ENCODE measurements around the gene IGF1R.

The IGF1R gene

DNA sequence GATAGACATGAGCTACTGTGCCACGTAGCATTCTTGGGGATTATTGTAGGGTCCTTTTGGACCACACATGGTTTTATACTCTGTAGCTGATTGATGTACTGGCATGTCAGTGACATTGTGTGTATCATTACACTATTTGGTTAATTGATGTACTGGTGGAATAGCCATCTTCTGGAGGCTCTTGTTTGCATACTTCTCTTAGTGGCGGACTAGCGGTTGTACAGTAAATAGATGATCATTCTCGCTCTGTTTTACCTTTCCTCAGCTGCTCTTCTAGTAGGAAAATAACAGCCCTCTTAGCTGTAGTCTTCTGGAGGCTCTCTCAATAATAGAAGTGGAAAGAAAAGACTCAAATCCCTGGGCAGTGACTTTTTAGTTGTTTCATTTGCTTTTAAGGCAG, 24.8 kb downstream of the IGF1R start:
- no peak for DNase-seq

DNA sequence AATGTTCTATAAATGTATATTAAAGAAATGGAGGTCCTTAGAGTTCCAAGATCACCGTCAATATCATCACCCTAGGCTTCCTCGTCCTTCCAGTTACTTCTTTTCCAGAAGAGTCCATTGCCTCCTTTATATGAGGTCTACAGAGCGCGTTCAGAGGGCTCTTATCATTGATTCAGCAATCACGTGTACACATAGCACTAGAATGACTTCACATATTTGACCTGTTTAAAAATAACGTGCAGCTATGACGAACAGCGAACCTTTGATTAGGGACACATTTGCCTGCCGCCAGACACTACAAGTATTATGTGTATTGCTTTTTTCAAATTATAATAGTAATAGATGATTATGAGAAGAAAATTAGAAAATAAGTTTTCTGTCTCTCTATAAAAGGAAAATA, 26.0 kb downstream of the IGF1R start:
- DNase-seq: no peak

DNA sequence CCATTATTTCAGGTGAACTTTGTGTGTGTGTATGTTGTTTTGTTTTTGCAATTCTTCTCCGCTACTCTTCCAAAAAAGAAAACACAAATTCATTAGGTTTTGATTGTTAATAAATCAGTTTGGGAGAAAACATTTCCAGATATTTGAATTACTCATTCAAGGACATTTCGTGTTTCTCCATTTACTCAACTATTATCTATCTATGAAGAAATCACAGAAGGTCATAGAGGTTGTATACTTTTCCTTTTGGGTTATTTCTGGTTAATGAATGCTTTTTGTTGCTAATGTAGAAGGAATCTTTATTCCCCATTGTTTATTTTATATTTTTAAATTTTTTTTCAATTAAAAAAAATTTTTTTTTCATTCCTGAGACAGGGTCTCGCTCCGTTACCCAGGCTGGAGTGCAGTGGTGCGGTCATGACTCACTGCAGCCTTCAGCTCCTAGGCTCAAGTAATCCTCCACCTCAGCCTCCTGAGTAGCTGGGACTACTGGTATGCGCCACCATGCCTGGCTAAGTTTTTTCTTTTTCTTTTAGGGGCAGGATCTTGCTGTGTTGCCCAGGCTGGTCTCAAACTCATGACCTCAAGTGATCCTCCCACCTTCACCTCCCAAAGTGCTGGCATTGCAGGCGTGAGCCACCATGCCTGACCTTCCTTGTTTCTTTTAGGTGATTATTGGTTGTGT, 28.4 kb downstream of the IGF1R start:
- DNase-seq: no peak

DNA sequence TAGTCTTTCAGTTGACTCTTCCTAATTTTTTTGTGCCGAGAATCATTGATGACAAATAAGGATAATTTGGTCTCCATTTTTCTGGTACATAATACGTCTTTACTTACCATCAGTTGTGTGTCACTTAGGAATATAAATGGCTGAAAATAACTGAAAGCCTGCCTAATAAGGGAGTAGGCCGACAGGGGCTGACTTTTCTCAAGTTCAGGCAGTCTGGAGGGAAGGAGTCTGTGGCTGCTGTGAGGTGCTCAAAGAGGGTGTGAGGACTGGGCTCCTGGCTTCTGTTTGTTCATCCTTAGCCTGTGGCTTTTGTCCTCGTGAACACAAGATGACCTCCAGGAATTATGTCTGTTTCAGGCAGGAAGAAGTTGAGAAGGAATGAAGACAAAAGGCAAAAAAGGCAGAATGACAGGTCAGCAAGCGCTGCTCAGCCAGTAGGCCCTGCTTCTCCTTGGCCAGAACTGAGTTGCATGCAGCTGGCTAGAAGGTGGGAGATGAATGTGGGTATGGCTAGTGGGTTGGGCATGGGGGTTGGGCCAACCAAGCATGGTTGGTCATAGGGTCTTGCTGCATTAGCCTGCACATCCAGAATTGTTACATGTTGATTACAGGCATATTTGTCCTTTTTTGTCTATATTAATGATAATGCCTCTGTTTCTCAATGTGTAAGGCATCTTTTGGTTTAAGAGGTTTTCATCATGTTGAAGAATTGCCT, 29.2 kb downstream of the IGF1R start:
- no peak for DNase-seq

DNA sequence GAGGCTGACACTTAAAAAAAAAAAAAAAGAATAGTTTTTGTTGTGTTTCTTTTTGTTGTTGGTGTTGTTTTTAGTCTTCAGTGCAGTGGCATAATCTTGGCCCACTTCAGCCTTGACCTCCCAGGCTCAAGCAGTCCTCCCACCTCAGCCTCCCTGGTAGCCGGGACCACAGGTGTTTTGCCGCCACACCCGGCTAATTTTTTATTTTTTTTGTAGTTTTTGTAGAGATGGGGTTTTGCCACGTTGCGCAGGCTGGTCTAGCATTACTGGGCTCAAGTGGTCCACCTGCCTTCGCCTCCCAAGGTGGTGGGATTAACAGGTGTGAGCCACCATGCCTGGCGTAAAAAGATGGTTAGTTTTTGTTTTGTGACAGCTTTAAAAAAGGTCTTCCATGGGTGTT, 30.1 kb downstream of the IGF1R start:
- DNase-seq: no peak

DNA sequence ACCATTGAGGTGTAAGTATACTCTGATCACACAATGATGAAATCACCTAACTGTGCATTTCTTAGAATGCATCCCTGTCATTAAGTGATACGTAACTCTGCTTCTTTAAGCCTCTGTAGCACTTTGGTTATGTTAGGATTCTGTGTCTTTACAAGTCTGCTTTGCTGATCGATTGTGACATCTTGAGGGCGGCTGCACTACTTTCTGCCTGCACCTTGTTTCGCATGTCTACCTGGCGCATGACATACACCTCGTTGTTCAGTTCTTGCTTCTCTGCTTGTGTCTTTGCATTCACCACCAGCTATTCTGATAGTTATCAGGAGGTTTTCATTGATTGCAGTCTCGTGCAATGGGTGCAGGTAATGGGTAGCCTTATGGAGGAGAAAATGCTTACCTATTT, 32.7 kb downstream of the IGF1R start:
- no peak for DNase-seq

DNA sequence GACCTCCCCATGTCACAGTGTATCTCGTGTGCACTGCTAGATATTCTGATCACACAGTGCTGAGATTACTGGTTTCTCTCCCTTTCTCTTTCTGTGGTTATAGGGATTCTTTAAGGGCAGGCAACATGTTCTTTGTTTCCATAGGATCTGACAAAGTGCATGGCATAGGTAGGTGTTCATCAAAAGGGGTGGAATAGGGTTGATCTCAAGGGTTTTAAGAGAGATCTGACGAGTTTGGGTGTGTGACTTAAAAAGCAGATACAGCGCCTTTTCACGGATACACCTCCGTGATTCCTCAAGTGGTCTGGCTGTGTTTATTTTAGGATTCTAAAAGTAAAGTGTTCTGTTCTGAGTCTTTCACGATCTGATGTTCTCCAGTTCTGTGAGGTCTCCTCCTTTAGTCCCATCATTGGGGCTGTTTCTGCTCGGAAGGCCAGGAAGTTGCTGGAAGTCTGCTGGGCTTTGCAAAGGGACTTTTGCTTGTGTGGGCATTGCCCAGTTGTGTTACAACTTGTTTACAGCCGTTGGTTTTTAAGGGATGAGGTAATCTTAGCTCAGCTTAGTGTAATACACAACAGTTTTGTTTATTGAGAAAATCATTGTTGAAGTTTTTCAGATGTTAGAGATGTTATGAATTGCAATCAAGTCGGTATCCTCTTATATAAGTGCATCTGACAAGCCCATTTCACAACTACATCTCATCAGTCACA, 34.8 kb downstream of the IGF1R start:
- peak; percentile 13 for DNase-seq

DNA sequence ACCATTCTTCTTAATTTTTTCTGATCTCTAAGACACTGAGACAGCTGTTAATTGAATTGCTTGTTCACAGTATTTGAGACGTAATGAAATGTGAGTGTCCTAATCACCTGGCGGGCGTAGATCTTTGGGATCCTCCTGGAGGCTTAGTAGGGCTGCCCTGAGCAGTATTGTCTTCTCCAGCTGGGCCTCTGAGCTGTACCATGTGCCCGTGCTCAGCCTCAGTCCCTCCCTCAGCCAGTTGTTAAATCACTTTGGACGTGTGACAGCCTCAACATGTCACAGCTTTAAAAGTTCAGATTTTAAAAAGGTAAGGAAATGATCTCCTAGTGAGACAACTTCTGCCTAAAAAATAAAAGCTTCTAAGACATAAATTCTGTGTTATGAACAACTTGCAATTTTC, 35.5 kb downstream of the IGF1R start:
- no peak for DNase-seq

DNA sequence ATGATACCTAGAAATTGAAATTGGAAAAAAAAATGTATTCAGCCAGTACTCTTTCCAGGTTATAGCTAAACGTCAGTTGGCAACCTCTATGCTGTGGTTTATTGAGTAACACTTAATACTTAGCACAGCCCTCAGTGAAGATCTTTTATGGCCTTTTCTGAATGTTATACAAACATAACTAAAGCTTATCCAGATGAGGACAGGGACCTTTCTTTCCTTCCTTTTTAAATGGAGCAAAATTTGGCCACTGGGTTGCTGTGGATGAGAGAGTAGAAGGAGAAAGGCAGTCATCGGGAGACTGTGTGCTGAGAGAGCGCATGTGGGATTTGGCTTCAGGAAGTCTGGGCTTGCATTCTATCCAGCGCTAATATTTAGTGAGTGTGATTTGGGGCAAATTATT, 36.1 kb downstream of the IGF1R start:
- no peak for DNase-seq

DNA sequence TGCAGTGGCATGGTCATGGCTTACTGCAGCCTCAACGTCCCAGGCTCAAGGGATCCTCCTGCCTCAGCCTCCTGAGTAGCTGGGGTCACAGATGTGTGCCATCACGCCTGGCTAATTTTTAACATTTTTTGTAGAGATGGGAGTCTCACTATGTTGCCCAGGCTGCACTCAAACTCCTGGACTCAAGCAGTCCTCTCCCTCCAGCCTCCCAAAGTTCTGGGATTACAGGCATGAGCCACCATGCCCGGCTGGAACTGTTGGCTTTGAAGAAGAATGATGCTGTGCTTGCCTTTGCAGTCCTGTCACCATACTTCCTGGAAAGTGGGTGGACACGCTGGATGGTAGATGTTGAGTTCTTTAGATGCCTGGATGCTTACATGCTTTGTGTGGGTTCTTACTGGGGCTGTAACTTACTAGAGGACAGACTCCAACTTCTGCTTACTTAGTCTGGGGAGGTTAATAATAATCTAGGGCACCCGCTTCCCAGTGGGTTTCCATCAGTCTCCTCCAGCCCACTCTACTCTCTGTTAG, 36.7 kb downstream of the IGF1R start:
- DNase-seq: no peak

DNA sequence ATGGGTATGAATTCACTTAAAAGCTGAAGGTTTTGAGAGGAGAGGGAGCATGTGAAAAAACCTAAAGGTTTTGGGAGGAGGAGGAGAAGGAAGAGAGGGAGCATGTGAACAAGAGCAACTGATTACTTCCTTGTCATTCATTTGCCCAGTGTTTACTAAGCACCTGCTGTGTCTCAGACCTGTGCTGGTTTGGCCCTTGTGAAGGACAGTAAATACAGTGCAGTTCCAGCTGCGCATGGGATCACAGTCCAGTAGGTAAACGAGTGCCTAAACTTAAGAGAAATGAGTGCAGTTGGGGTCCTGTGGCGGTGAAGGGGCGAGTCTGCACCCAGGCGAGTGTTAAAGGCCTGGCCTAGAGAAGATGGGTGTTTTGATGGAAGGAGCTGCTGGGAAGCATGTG, 38.6 kb downstream of the IGF1R start:
- DNase-seq: no peak

DNA sequence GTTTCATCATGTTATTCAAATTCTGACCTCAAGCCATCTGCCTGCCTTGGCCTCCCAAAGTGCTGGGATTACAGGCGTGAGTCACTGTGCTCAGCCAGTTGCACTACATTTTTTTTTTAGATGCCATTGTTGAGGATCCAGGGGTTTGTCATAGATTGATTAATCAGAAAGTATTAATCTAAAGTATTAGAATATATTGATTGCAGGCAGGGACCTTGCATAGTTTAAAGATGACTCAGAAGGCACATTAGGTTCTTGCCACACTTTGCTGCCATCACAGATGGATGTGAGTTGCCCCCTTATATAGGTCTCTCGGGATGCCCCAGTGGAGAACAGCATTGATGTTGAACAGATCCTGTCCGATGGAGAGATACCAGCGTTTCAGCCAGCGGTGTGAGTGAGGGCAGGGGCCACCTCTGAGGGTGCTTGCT, 41.1 kb downstream of the IGF1R start:
- DNase-seq: no peak

DNA sequence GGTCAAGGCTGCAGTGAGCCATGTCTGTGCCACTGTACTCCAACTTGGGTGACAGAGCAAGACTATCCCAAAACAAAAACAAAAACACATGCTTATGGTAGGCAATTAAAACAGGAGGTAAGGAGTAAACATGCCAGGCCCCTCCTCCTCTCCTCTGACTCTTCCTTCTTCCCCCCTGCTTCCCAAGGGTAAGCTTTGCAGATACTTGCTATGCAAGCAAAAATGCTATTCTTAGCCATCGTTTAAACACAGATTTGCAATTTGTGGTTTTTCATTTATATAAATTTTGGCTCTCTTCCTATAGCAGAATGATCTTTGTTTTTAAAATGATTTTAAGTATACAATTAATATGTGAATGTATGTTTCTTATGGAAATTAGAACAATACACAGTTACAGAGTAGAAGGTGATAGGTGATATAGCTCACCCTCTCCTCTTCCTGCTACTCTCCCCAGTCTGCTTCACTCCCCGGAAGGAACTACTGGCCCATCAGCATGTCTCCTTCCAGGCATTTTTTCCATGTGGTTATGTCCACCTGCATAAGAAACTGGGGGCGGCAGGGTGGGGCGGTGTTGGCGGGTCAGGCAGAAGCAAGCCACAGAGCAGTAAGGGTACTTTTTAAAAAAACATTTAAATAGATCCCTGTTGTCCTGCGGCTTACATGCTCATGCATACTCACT, 42.1 kb downstream of the IGF1R start:
- DNase-seq: no peak

DNA sequence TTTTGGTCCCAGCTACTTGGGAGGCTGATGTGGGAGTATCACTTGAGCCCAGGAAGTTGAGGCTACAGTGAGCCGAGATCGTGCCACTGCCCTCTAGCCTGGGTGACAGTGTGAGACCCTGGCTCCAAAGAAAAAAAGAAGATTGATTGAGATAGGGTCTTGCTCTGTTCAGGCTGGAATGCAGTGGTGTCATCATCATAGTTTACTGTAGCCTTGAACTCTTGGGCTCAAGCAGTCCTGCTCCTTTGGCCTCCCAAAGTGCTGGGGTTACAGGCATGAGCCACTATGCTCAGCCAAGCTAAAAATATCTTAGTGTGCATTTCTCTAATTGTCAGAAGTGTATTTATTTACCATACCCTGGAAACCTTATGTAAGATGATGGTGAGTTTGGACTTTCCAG, 43.9 kb downstream of the IGF1R start:
- DNase-seq: no peak

DNA sequence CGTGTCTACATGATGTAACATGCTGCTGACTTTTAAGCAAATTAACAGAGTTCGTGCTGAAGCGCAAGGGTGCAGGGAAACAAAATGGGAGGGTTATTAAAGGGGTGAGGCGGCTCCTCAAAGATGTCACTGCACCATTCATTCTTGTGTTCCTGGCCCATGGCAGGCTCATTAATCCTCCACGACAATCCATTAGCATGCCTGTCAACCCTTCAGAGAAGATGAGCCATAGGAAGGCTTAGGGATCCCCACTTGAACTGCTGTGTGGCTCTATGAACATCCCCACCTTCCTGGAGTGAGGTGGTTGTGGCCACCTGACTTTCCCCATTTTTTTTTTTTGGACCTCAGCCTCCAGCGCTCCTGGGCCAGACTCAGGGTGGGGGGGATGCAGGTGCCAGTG, 45.8 kb downstream of the IGF1R start:
- no peak for DNase-seq

DNA sequence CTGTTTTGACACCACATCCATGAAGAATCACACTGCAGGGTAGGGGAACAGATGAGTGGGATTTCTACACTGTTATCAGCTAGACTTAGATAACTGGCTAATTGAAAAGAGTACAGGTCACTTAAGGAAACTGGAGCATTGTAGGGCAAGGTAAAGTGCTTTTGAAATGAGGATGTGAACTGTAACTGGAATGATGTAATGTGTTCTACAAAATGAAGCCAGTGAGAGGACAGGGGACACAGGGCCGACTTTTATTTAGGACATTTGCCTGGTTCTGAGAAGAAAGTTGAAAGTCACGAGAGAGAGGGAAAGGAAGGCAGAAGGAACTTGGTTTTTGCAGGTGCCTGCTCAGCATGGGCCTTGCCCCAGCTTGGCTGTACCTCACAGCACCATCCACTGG, 50.5 kb downstream of the IGF1R start:
- DNase-seq: no peak

DNA sequence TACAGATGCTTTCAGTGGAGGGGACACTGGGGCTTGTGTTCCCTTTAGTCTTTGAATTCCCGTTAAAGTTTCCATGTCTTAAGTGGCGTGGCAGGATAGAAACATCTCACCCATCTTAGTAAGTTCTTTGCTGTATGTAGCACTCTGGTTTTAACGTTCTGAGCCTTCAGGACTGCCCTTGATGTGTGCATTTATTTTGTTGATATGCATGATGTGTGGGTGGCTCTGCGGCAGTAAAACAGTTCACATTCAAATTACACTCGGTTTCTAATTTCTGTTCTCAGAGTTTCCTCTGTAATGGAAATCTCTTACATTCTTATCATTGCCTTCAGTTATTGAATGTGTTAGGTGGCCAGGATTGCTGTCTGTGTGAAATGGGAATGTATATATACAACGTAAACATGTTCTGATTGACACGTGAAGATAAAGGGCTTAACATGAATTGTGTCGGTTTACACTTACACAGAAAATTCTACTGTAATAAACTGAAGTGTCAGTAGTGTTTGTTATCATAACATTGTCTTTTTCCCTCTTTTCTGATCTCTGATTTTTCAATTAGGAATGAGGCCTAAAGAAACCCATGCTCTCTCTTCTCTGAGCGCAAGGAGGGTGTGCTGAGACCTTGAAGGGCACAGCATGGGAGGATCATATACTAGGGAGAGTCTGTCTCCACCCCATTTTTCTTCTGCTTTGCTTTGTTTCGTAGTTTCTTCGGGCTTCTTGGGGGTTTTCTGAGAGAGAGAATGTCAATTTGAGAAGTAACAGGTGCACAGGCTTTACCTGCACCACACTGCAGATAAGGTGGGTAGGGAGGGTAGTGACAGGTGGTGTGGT, 51.5 kb downstream of the IGF1R start:
- no peak for DNase-seq

DNA sequence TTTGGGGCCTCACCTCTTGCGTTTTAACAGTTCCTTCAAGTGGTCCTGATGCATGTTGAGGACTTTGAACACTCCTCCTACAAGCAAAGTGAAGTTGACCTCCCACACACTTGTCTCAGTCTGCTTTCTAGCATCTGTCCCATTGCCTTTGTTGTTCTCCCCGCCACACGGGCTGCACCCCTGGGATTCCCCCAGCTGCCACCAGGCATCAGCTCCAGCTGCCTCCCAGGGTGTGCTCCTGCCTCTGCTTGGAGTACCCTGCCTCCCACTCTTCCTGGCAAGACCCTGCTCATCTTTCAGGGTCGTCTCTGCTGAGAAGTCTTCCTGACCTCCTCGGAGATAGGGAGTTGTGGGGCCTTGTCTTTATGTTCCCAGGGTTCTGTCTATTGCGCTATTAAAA, 52.2 kb downstream of the IGF1R start:
- no peak for DNase-seq

DNA sequence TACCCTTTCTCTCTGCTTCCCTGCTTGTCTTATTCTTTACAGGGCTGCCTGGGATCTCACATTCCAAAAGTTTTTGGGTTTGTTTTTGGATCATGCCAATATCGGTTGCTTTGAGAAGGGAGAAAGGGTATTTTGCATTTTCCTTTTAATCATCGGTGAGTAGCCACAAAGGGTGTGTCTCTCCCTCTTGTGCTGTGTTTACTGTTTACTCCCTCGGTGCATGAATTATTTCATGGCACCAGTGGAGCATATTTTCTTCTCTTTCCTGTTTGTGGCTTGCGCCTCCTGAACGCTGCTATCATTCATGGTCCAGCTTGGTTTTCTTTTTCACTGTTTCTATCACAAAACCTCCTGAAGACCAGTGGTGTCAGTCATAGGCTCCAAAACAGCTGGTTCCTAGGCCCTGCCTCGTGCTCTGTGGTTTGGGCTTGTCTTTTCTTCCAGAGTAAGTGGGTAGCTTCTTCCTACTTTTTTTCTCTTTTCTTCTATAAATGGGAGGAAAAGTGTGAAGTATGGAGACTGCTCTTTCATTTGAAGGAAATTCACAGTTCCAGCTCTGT, 54.9 kb downstream of the IGF1R start:
- DNase-seq: peak; percentile 16

DNA sequence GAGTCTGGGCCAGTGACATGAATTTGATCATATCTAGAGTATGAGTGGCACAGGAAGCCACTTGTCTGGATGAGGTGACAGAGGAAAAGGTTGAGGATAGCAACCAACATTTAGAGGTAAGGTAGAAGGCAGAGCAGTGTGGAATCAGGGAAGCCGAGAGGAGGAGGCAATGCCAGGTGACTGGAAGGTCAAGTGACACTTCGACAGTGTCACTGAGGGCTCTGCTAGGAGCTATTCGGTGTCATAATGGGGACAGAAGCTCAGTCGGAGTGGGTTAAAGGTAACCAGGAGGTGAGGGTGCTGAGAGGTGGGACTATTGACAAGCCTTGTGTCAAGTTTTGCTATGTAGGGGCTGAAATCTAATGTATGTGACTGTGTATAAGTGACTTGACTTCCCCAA, 56.7 kb downstream of the IGF1R start:
- DNase-seq: no peak

DNA sequence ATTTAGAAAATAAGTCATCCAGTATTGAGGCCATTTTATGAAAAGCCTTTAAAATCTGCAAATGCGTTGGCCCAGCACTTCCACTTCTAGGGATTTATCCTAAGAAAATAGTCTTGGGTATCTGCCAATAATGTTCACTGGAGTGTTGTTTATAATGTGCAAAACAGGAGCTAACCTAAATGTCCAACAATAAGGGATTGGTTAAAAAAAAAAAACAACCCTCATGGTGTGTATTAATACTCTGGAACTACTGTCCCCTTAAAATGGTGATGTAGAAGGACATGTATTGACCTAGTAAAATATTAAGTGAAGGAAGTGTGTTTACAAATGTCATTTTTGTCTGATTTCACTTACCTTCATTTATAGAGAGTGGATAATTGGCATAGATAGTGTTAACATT, 58.0 kb downstream of the IGF1R start:
- DNase-seq: no peak

DNA sequence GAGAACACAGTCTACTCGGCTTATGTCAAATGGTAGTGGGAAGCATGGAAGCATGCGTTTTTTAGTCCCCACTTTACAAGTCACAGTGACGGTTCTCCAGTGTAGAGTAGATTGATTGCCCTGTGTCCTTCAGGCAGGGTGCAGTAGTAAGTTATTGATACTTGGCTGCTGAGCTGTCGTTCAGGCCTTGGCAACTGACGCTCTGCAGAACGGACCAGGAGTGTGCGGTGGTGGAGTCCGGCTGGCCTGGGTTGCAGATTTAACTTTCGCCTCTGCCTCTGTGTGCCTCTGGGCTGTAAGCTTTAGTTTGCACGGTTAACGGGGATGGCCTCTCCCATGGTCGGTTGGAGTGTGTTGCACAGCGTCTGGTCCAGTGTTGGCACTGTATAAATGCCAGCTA, 58.6 kb downstream of the IGF1R start:
- no peak for DNase-seq
